Trophoblast cell (in vitro differentiated cells and primary cell): ENCODE results near the gene YTHDF2.

Source experiments
- DNase-seq, 2 donors: peaks; one replicate each; pipeline ENCODE4 v3.0.0-alpha.2; 2016
- H2AFZ ChIP-seq: 2 replicates; pipeline ENCODE4 v1.6.1; 2013; ENCODE audit warnings: low read length, moderate library complexity, mild to moderate bottlenecking; ENCODE audit not compliant: insufficient read depth, poor library complexity
- H2AK5ac ChIP-seq: 2 replicates; pipeline ENCODE4 v1.6.1; 2013; ENCODE audit warnings: mild to moderate bottlenecking, low read length
- H2BK120ac ChIP-seq: 2 replicates; pipeline ENCODE4 v1.6.1; 2013; ENCODE audit warnings: low read length, mild to moderate bottlenecking, moderate library complexity; ENCODE audit not compliant: insufficient read depth, poor library complexity
- H2BK12ac ChIP-seq: 2 replicates; pipeline ENCODE4 v1.6.1; 2013; ENCODE audit warnings: mild to moderate bottlenecking, low read length, moderate library complexity
- H2BK5ac ChIP-seq: 2 replicates; pipeline ENCODE4 v1.6.1; 2013; ENCODE audit warnings: low read length, low read depth, moderate library complexity, mild to moderate bottlenecking; ENCODE audit not compliant: poor library complexity
- H3K14ac ChIP-seq: 2 replicates; pipeline ENCODE4 v1.6.1; 2013; ENCODE audit warnings: mild to moderate bottlenecking, low read length
- H3K18ac ChIP-seq: 2 replicates; pipeline ENCODE4 v1.6.1; 2013; ENCODE audit warnings: mild to moderate bottlenecking, low read length
- H3K23ac ChIP-seq: 2 replicates; pipeline ENCODE4 v1.6.1; 2013; ENCODE audit warnings: low read length
- H3K27ac ChIP-seq: 2 replicates; pipeline ENCODE4 v1.5.1; 2013; ENCODE audit warnings: low read depth, mild to moderate bottlenecking, inconsistent platforms, low read length, moderate library complexity
- H3K27me3 ChIP-seq: 2 replicates; pipeline ENCODE4 v1.6.1; 2013; ENCODE audit warnings: inconsistent platforms, mild to moderate bottlenecking, low read length, moderate library complexity; ENCODE audit not compliant: insufficient read depth
- H3K36me3 ChIP-seq, 2 experiments: 1 replicate in 1 of 2; 2 replicates in 1 of 2; pipeline ENCODE4 v1.6.1; 2013; ENCODE audit warnings: low read length in 2 of 2, mild to moderate bottlenecking in 2 of 2, moderate library complexity in 1 of 2; ENCODE audit not compliant: insufficient read depth in 2 of 2, control insufficient read depth in 1 of 2
- H3K4ac ChIP-seq: 2 replicates; pipeline ENCODE4 v1.6.1; 2013; ENCODE audit warnings: low read depth, mild to moderate bottlenecking, low read length, moderate library complexity
- H3K4me1 ChIP-seq, 2 experiments: 1 replicate in 1 of 2; 2 replicates in 1 of 2; pipeline ENCODE4 v1.6.1; 2013; ENCODE audit warnings: low read length in 2 of 2, mild to moderate bottlenecking in 2 of 2, moderate library complexity in 1 of 2; ENCODE audit not compliant: insufficient read depth in 2 of 2, control insufficient read depth in 1 of 2
- H3K4me2 ChIP-seq: 2 replicates; pipeline ENCODE4 v1.6.1; 2013; ENCODE audit warnings: inconsistent platforms, mild to moderate bottlenecking, low read length, moderate library complexity
- H3K4me3 ChIP-seq: 2 replicates; pipeline ENCODE4 v1.5.1; 2013; ENCODE audit warnings: mild to moderate bottlenecking, low read depth, low read length, inconsistent platforms
- H3K79me1 ChIP-seq: one replicate; pipeline ENCODE4 v1.6.1; 2013; ENCODE audit warnings: low read length
- H3K79me2 ChIP-seq: 2 replicates; pipeline ENCODE4 v1.6.1; 2013; ENCODE audit warnings: low read length, mild to moderate bottlenecking; ENCODE audit not compliant: control insufficient read depth, insufficient read depth, poor library complexity
- H3K9ac ChIP-seq: 2 replicates; pipeline ENCODE4 v1.6.1; 2013; ENCODE audit warnings: mild to moderate bottlenecking, low read length
- H3K9me3 ChIP-seq: 2 replicates; pipeline ENCODE4 v1.6.1; 2013; ENCODE audit warnings: low read depth, mild to moderate bottlenecking, control low read depth, inconsistent platforms, low read length; ENCODE audit not compliant: insufficient read depth
- H4K12ac ChIP-seq: 2 replicates; pipeline ENCODE4 v1.6.1; 2013; ENCODE audit warnings: low read depth, mild to moderate bottlenecking, low read length, moderate library complexity
- H4K8ac ChIP-seq: 2 replicates; pipeline ENCODE4 v1.6.1; 2013; ENCODE audit warnings: low read depth, mild to moderate bottlenecking, low read length, moderate library complexity
- H4K91ac ChIP-seq: one replicate; pipeline ENCODE4 v1.6.1; 2013; ENCODE audit warnings: low read depth, mild to moderate bottlenecking, low read length, moderate library complexity
- WGBS: extraction: QIAGEN DNeasy Blood & Tissue Kit; methylation state at CpG from one replicate; pipeline ENCODE4 v1.1.7; 2013; ENCODE audit warnings: missing lambda C conversion rate; ENCODE audit not compliant: insufficient read length, insufficient coverage; ENCODE audit errors: extremely low coverage; 5-methylcytosine and 5-hydroxymethylcytosine counted together

YTHDF2 gene

GRCh38 chr1:28758420-28758819 lies 21.7 kb downstream of the YTHDF2 start:
- Histone ChIP-seq H3K23ac (no peak overlapping the region), H3K14ac (no peak overlapping the region), H3K4me3 (no peak overlapping the region)

GRCh38 chr1:28759257-28759656 lies 22.5 kb downstream of the YTHDF2 start:
- no peak overlapping the region for H2AFZ ChIP-seq
- no peak overlapping the region for H3K27ac ChIP-seq
- peaks cover 13% of the 10 kb centered on the region for H3K79me2 ChIP-seq
- no CpG with 5 or more reads among the region's 3 CpGs for WGBS
- H3K36me3 ChIP-seq, result peaks cover 17 to 24% of the 10 kb centered on the region in 2 experiments
- no peak overlapping the region for H4K8ac ChIP-seq
- H3K79me1 ChIP-seq, result no peaks in the 10 kb centered on the region
- no peak overlapping the region for H2BK5ac ChIP-seq
- H2AK5ac ChIP-seq, result no peak overlapping the region
- no peak overlapping the region for H4K12ac ChIP-seq
- no peak overlapping the region for H3K9ac ChIP-seq
- no peak overlapping the region for H3K23ac ChIP-seq
- no peak overlapping the region for H2BK120ac ChIP-seq
- no peak for DNase-seq
- peak overlapping the region; percentile 85 for H3K4ac ChIP-seq
- H3K27me3 ChIP-seq, result no peaks in the 10 kb centered on the region
- no peaks in the 10 kb centered on the region for H3K9me3 ChIP-seq
- no peak overlapping the region for H4K91ac ChIP-seq
- H2BK12ac ChIP-seq, result no peak overlapping the region
- H3K4me2 ChIP-seq, result no peak overlapping the region
- H3K14ac ChIP-seq, result no peak overlapping the region
- no peaks in the 10 kb centered on the region for H3K4me1 ChIP-seq
- no peak overlapping the region for H3K4me3 ChIP-seq
- H3K18ac ChIP-seq, result no peak overlapping the region

More at GRCh38 chr1:28758420-28758819, 21.7 kb downstream of the YTHDF2 start:
- Histone ChIP-seq H3K9me3 (no peaks in the 10 kb centered on the region), H4K91ac (no peak overlapping the region), H4K8ac (no peak overlapping the region), H2BK12ac (no peak overlapping the region), H2AFZ (no peak overlapping the region), H2AK5ac (no peak overlapping the region), H3K4me2 (no peak overlapping the region), H3K79me2 (peaks cover 13% of the 10 kb centered on the region), H3K79me1 (no peaks in the 10 kb centered on the region), H3K4ac (peak overlapping the region; percentile 16), H3K18ac (no peak overlapping the region), H2BK120ac (no peak overlapping the region), H3K27ac (no peak overlapping the region), H3K4me1 (no peaks in the 10 kb centered on the region), H4K12ac (no peak overlapping the region), H3K9ac (no peak overlapping the region), H3K27me3 (no peaks in the 10 kb centered on the region), H3K36me3 (peaks cover 23 to 24% of the 10 kb centered on the region in 2 experiments), H2BK5ac (no peak overlapping the region)
- DNase-seq, result no peak
- WGBS, result no CpG with 5 or more reads among the region's 4 CpGs

- Histone ChIP-seq H3K36me3 (peaks cover 24 to 30% of the 10 kb centered on the region in 2 experiments), H3K18ac (no peak overlapping the region), H3K23ac (no peak overlapping the region), H3K9ac (no peak overlapping the region), H3K79me1 (no peaks in the 10 kb centered on the region), H2BK12ac (no peak overlapping the region), H3K4me3 (no peak overlapping the region), H2AK5ac (no peak overlapping the region), H2BK5ac (no peak overlapping the region), H3K27ac (no peak overlapping the region), H3K4ac (peak overlapping the region; percentile 76), H3K9me3 (no peaks in the 10 kb centered on the region), H4K12ac (no peak overlapping the region), H3K4me2 (no peak overlapping the region), H3K4me1 (no peaks in the 10 kb centered on the region), H3K14ac (no peak overlapping the region), H4K91ac (no peak overlapping the region), H3K27me3 (no peaks in the 10 kb centered on the region), H2AFZ (no peak overlapping the region), H4K8ac (no peak overlapping the region), H2BK120ac (no peak overlapping the region), H3K79me2 (peaks cover 15% of the 10 kb centered on the region)
- DNase-seq, result peak; percentile 84 to 89
- WGBS, result no CpG with 5 or more reads among the region's 5 CpGs
These were observed 24.4 kb downstream of the YTHDF2 start for GRCh38 chr1:28761189-28761588.

GRCh38 chr1:28766532-28767183 lies 29.9 kb downstream of the YTHDF2 start:
- Histone ChIP-seq H3K18ac (no peak overlapping the region), H3K9me3 (no peaks in the 10 kb centered on the region), H3K23ac (no peak overlapping the region), H3K79me2 (peaks cover 6% of the 10 kb centered on the region), H3K4me3 (no peak overlapping the region), H3K14ac (no peak overlapping the region), H3K9ac (no peak overlapping the region), H4K12ac (no peak overlapping the region), H2BK5ac (no peak overlapping the region), H4K8ac (no peak overlapping the region), H2BK120ac (no peak overlapping the region), H3K4me1 (no peaks in the 10 kb centered on the region), H2AK5ac (no peak overlapping the region), H3K4ac (no peak overlapping the region), H2AFZ (no peak overlapping the region), H3K79me1 (no peaks in the 10 kb centered on the region), H4K91ac (no peak overlapping the region), H3K4me2 (no peak overlapping the region), H2BK12ac (no peak overlapping the region), H3K36me3 (peaks cover 22 to 25% of the 10 kb centered on the region in 2 experiments), H3K27me3 (no peaks in the 10 kb centered on the region), H3K27ac (no peak overlapping the region)
- WGBS, result no CpG with 5 or more reads among the region's 2 CpGs
- DNase-seq, result no peak
